HG03520 (cell line): ENCODE results near the gene HEBP2.
"Not testable (repeated sequence)": the region's sequence is repeated elsewhere in the genome, so short reads cannot be mapped to it uniquely, and the experiment has no call there.

Source experiments
- ATAC-seq: cut with Tn5 transposase; IDR thresholded peaks from one replicate; pipeline ENCODE4 v1.9.1; 2021; ENCODE audit warnings: mild to moderate bottlenecking, moderate library complexity; ENCODE audit not compliant: unreplicated experiment

HEBP2 gene, protein sequence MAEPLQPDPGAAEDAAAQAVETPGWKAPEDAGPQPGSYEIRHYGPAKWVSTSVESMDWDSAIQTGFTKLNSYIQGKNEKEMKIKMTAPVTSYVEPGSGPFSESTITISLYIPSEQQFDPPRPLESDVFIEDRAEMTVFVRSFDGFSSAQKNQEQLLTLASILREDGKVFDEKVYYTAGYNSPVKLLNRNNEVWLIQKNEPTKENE

DNA sequence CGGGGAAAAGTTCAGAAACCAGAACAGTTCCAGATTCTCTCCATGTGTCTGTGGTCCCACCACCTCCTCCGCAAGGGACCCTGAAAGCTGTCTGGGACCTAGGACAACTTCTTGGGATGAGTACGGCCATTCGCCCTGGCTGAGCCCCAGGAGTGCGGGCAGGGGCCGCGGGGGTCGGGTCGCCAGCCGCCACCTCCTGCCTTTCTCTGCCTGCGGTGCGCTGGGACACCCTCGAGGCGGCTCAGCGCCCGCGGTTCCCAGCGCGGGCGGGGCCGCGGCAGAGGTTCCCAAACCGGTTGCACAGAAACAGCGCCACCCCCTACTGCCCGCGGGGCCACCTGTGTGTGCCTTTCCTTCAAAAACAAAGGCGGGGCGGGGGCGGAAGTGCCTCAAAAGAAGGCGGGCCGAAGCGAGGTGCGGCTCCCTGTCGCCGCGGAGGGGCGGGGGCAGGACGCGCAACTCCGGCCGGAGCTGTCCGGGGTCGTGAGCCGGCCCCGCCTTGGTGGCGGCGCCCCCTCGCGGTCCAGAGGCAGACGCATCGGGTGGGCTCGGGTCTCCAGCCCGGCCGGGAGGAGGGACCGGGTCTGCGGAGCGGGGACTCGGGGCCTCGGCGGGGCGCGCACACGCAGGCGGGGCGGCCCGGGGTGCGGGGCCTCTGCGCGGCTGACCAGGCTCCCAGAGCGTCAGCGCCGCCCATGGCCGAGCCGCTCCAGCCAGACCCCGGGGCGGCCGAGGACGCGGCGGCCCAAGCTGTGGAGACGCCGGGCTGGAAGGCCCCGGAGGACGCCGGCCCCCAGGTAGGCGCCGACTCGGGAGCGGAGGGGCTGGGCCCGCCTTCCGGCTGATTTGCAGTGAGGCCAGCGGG lies at the start of gene HEBP2:
Gene HEBP2 (plus strand): TSS at position 423 of the 865 bp plus-strand sequence. CDS start 273 bp downstream, at position 696.
- peak; percentile 88 for ATAC-seq

DNA sequence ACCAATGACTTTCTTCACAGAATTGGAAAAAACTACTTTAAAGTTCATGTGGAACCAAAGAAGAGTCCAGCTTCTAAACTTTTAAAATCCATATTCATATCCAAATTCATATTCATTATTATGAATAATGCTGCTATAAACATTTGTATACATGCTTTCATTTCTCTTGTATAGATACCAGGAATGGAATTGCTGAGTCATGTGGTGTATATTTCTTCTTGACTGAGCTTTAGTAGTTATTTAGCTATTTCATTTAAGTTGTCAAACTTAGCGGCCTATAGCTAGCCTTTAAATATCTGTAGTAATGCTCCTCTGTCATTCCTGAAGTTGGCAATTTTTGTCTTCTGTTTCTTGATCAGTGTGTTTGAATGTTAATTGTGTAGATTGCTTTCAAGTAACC lies 46.1 kb upstream of the HEBP2 start:
- ATAC-seq = no peak

DNA sequence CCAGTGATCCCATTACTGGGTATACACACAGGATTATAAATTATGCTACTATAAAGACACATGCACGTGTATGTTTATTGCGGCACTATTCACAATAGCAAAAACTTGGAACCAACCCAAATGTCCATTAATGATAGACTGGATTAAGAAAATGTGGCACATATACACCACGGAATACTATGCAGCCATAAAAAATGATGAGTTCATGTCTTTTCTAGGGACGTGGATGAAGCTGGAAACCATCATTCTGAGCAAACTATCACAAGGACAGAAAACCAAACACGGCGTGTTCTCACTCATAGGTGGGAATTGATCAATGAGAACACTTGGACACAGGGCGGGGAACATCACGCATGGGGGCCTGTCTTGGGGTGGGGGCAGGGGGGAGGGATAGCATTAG lies 35.3 kb upstream of the HEBP2 start:
- ATAC-seq = not testable (repeated sequence)

DNA sequence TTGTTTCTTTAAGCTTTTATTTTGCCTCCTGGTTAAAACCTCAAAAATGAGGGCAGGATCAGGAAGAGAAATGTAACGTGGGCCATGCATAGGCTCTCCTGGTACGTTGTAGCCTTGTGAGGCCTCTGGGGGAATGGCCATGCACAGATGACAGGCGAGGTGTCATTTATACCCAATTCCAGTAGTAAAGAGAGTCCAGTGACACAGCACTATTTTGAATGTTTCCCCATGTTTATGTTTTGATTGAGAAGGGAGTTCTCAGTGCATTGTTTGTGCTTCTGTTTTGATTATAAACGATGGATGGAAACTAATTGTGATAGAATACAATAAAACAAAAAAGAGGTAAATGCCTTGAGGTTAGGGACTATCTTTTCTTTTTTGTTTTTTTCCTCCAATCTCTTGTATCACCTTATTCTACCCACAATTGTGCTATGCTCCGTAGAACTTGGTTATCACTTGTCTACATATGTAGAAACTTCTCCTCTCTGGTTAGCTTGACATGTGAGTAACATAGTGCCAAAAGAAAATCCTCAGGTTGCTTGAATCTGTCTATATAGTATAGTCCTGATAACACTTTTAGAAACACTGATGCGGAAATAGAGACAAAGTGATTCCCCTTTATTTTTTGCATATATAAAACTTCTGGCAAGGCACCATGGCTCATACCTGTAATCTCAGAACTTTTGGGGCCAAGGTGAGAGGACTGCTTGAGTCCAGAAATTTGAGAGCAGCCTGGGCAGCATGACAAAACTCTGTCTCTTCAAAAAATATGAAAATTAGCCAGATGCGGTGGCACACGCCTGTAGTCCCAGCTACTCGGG lies 33.2 kb upstream of the HEBP2 start:
- ATAC-seq = no peak

DNA sequence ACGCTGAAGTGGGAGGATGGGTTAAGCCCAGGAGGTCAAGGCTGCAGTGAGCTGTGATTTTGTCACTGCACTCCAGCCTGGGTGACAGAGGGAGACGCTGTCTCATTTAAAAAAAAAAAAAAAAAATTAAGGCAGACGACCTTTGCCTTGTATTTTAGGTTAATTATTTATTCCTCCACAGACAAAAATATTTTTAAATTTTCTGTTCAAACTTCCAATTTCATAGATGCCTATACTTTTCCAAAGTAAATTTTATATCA lies 32.6 kb upstream of the HEBP2 start:
- ATAC-seq = no peak

DNA sequence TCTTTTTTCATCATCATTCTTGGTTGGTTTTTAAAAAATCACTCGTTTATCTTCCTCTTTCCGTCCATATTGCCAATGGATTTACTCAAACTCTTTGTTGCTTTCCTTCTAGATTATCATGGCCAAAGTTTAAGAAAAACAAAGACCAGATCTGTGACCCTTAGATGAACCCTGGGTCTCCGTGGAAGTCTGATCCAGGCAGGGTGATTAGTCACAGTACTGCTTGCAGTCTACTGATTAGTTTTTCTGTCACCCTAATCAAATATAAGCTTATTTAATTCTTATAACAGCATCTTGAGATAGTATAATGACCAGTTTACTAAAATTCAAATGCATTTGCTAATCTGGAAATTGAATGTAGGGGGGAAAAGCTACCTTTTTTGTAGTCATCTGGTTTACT lies 32.3 kb upstream of the HEBP2 start:
- ATAC-seq = no peak

DNA sequence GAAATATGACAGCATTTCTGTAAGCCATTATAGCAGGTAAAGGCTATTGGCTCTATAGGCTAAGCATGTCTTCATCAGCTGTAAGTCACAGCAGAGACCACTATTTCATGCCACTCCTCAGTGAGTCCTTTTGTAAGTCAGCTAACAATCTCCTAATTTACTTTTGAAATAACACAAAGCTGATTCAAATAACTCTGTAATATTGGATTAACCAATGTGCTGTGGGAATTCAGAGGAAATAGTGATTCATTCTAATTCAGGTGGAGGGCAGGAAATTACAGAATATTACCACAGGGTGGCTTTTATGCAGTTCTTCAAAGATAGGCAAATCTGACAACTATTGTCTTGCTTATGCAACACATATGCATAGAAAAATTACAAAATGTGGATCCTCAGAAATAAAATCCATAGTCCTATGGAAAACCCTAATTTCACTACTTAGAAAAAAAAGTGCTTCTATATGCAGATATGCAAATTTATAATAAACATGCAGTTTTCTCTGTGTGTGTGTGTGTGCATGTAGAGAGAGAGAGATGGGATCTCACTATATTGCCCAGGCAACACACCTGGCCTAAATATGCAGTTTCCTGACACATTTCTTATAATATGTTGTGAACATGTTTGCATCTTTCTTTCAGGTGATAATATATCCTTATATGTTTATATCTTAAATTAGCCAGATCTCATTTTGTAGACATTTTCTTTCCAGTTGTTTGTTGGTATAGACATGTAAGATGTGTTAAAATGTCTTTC lies 31.1 kb upstream of the HEBP2 start:
- no peak for ATAC-seq

DNA sequence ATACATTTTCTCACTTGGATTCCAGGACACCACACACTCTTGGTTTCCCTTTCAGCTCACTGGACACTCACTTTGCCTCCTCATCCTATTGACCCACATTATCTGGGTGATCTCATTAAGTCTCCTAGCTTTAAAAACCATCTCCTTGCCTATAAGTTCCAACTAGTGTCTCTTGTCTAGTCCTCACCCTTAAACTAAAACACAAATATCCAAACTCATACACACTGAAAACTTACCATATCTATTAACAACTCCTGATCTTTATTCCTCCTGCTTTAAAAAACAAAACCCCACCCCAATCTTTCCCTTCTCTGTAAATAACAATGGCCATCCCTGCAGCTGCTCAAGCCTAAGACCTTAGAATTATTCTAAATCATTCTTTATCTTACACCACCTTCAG lies 29.8 kb upstream of the HEBP2 start:
- ATAC-seq = no peak

DNA sequence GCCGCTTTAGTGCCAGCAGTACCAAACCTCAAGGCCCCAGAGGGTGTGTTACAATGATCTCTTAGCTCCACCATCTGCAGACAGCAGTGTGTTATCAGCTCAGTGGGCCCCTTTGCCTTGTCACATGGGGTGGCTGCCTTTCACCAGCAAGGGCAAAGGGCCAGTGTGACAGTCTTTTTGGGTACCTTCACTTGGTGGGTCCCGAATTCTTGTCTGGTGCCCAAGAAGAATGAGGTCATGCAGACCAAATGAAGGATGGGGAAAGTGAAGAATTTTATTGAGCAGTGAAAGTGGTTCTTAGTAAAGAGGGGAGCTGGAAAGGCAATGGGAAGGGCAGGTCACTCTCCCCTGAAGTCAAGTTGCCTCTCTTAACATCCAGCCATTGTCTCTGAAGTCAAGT lies 29.2 kb upstream of the HEBP2 start:
- ATAC-seq = no peak

DNA sequence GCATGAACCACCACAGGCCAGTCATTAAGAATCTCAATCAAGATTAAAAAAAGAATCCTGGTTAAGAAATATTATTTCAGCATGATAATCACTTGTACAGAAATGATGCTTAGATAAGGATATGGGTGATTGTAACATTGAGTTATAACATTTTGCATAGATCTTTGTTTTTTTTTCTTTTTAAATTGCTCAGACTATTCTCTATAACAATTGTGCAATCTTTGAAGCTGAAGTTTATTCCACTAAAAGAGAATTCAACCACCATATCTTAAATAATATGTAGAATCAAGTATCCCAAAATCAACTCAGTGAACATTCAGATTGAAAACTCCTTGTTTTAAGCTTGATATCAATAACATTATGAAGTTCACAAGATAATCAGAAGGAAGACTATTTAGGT lies 27.0 kb upstream of the HEBP2 start:
- ATAC-seq = no peak

DNA sequence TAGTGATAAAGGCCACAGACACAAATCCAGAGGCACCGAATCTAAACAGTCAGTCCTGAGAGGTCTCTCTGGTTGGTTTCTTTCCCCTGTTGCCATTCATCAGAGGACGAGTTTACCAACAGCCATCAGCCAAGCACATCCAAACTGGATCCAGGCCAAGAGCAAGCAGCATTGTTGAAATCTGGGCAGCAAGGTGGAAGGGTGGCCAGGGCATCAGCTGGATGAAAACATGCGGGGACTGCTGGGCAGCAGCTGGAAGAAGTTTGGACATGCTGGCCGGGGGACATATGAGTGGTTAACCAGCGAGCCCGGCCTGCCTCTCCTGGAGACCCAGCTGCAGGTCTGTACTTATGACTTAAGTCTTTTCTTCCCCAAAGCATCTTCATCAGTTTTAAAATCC lies 26.2 kb upstream of the HEBP2 start, which contains the start of gene SMIM28:
Gene SMIM28 (plus strand): TSS at position 62 of the 400 bp plus-strand sequence. CDS start 168 bp downstream, at position 230.
- no peak for ATAC-seq

DNA sequence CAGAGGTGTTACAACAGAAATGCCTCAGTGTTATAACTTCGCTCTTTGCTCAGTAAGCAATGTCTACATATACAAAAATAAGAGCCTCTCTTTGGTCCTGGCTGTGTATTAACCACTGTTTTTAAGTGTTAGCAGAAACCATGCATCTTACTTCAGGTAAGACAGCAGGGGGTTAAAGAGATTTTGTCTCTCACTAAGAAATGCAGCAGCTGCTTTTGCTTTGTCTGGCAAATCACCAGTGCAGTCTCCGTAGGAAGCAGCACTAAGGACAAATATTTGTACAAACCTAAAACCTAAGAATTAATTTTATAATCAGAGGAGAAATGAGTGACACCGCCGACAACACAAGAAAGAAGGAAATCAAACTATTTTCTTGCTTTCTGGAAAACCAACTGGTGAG lies 25.6 kb upstream of the HEBP2 start:
- no peak for ATAC-seq

DNA sequence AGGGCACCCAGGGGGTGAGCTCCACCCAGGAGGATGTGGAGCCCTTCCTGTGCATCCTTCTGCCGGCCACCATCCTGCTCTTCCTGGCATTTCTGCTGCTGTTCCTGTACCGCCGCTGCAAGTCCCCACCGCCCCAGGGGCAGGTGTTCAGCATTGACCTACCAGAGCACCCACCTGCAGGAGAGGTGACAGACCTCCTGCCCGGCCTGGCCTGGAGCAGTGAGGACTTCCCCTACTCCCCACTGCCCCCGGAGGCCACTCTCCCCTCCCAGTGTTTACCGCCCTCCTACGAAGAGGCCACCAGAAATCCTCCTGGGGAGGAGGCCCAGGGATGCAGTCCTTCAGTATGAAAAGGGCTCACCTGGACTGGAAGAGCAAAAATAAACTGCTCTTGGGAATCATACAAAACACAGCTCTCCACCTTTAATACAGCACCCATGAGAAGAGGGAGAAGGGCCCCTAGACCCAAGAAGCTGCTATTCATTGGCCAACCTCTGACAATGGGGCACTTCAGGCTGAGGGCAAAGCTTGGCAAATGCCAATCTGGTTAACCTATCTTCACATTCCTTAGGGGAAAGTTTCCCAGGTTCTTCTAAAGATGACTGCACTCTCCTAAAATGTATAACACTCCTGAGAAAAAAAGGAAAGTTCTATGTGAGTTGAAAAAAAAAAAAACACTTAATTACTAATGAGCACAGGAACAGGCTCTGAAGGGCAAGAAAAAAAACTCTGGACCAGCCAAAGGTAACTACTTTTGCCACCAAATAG lies 21.3 kb upstream of the HEBP2 start:
- ATAC-seq = no peak

DNA sequence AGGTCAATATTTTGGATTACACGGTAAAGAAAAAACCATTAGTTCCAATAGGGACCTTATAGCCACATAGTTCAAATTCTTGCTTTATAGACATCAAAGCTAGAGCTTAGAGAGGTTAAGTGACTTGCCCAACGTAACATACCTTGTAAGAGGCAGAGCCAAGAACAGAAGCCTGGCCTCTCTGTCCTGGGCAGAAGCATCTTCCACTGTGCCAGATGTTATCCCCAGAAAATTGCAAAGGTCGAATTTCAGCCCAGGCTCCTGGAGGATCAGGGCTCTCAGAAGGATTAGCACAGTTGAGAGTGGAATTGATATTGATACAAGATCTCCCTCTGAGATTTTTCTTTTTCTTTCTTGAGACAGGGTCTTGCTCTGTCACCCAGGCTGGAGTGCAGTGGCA lies 20.2 kb upstream of the HEBP2 start:
- no peak for ATAC-seq

DNA sequence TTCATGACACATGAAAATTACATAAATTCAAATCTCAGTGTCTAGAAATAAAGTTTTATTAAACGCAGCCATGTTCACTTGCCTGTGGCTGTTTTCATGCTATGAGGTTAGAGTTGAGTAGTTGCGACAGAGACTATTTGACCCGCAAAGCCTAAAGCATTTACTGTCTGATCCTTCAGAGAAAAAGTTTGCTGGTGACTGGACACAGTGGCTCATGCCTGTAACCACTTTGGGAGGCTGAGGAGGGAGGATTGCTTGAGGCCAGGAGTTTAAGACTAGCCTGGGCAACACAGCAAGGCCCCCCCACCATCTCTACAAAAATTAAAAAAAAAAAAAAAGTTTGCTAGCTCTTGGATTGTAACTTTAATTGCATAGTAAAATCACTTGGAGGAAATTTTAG lies 17.1 kb upstream of the HEBP2 start:
- ATAC-seq = no peak

DNA sequence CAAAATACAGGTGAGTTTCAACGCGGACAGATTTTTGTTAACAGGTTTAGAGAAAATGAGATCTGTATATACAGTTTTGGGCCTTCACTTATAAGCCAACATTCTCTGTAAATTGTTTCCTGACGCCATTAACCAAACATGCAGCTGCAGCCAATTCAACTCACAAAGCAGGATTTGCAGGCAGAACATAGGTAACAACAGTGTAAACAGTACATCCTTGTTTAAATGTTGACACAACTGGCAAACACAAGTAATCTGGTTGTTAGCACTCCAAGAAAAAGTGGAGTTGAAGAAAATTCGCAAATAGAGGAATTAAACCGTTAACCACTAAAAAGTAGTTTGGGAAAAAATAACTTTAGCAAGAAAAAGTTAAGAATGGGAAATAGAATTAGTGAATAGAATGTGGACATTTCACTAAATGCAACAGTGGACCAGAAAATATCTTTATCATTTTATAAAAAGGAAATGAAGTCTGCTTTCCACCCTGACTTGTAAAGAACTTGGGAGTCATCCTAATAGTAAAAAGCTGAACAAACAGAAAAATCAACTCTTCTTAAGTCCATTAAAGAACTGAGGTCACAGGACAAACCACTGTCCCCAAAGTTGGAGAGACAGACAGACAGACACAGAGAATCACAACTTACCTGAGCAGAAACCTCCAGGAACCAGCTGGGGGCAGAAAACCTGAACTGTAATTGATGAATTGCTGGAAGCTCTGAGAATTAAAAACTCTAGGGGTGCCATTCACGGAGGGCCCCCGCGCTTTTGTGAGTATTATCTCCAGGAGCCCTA lies 16.2 kb upstream of the HEBP2 start:
- no peak for ATAC-seq

DNA sequence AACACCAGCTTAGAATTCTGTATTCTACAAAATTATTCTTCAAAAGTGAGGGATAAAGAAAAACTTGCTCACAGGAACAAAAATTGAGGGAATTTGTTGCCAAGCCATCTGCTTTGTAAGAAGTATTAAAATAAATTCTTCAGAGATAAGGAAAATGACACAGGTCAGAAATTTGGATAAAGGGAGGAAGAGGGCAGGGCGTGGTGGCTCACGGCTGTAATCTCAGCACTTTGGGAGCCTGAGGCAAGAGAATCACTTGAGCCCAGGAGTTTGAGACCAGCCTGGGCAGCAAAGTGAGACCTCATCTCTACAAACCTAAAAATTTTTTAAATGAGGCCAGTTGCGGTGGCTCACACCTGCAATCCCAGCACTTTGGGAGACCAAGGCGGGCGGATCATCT lies 14.5 kb upstream of the HEBP2 start:
- ATAC-seq = no peak

DNA sequence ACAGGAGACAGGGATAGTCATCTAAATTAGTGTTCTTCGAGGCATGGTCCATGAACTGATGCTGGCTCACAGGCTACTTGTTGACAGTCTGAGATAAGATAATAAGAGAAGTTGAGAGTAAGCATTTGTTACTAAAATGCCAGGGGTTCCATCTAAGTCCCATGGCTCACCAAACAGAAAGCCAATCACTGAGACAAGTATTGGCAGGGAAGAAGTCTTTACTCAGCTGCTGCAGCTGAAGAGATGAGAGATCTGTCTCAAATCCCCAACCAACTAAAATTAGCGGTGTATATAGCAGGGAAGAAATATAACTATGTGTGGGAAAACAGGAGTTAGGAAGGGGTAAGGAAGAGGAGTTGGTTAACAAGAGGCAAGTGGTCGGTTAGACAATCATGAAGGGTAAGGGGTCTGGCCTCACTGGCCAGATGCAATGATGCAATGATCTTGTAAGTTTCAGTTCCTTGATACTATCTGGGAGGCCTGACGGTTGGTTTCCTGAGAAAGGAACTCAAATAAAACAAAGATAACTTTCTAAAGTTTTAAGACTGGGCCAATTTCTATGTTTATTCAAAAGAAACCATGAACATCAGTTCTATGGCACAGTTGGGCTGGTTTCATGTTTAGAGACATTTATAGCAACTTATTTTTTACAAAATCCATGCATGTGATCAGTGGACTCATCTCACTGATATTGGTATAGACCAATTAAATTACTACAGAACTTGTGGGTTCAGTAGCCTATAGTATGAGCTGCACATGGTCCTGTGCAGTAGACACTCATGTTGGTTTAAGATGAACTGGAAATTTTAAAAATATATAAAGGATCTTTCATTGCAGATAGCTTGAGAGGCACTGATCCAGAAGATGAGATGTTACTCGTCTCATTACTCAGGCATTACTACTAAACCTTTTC lies 9.9 kb upstream of the HEBP2 start:
- no peak for ATAC-seq

DNA sequence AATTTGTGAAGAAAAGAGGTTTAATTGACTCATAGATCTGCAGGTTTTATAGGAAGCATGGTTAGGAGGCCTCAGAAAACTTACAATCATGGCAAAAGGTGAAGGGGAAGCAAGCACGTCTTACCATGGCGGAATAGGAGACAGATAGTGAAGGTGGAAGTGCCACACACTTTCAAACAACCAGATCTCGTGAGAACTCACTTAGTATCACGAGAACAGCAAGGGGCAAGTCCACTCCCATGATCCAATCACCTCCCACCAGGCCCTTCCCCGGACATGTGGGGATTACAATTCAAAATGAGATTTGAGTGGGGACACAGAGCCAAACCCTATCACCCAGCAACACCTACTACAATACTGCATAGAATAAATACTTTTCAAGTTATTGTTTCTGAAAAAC lies 7.3 kb upstream of the HEBP2 start:
- ATAC-seq = no peak
